Measurements from ENCODE around the gene MYOM1.

MYOM1 gene

DNA sequence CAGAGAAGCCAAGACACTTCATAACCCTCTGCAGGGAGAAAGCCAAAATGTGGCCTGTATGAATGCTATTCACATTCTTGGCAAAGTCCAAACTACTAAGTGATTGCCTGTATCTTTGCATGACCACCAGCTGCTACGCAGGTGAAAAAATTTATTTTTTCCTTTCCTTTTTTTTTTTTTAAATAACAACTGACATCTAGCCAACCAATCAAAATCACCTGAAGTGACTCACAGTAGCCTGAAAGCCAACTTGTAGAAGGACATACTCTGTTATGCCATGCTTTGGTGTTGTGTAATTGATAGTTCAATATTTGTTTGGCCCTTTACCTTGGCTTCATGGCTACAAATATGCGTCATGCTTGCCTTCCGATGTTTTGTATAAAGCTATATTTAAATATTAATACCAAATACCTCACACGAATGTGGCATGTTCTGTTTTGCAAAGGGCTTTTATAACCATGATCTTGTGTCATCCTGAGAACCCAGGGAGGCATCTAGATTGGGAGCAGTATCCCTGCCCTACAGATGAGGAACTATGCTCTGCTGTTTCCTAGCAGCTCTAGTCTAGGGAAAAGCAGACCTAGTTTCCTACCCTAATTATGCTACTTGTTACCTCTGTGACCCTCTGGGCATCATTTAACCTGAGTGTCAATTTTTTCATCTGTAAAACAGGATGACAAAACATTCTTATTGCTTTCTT lies 102.1 kb downstream of the MYOM1 start:
- DNase-seq (ENCODE audit: low read depth): no peak

DNA sequence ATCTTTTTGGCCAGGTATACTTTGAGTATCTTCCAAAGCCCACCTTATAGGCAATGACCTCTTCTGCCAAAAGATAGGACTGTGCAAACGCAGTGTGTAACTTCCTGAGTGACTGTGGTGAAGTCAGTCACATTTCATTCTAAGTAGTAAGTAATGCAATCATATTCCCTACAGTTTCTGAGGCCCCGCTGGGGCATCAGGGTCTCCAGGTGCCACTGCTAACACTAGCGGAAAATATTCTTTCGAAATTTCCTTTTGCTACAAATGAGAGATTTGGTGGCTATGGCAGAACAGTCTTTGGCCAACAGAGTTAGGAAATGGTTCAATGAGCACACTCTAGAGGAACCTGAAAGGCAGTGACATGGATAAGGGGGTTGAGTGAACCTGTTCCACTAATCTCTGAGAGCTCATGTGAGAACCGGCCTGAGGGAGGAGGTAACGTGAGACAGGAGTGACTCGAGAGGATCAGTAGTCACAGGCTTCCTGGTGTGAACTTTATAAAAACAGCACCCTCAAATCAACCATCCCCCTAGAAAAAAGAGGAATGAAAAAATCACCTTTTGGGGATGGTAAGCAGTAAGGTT lies 104.2 kb downstream of the MYOM1 start:
- no peak for DNase-seq (ENCODE audit: low read depth)

DNA sequence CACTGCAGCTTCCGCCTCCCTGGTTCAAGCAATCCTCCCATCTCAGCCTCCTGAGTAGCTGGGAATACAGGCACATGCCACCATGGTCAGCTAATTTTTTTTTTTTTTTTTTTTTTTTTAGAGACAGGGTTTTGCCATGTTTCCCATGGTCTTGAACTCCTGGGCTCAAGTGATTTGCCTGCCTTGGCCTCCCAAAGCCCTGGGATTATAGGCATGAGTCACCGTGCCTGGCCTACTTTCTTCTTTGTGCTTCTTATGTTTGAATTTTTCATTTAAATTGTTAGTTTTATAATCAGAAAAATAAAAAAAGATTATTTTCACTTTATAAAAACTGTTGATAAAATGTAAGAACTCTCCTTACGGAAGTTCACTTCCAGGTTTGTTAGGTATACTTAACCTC lies 105.3 kb downstream of the MYOM1 start:
- DNase-seq (ENCODE audit: low read depth): no peak

DNA sequence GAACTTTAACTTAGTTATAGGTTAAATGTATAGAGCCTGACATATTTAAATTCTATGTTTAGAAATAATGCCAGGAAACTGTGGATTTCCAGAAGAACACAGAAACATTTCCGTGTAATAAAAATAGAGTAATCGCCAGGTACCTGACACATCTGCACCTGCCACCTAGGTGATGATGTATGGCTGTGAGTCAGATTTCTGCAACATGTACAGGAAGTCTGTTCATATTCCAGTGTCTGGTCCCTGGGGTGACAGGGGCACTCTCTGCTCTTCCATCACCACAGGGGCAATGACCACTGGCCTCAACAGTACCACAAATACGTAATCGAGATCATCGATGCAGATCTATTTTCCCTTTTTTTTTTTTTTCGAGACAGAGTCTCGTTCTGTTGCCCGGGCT lies 105.7 kb downstream of the MYOM1 start:
- no peak for DNase-seq (ENCODE audit: low read depth)

DNA sequence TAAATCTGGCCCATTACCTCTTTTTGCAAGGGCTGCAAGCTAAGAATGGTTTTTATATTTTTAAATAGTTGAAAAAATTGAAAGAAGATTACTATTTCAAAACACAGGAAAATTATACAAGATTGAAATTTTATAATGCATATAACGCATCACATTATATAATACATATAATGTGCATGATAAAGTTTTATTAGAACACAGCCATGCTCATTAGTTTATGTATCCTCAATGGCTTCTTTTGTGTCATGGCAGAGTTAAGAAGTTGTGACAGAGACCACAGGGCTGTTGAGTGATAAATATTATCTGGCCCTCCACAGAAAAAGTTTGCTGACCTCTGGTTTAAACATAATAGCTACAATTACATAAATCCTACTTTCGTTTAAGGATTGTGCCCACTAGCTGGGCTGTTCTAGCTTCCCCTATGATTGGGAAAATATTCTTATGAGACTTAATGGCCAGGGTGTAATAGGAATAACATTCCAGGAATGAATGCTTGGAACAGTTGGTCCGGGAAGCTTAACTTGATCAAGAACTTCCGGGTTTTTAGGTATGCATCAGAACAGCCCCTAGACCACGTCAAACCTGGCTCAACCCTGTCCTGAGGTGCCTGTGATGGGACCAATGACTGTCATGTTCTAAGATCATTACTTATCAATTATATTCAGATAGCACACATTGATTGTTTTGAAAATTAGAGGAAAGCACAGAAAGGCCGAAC lies 108.1 kb downstream of the MYOM1 start:
- DNase-seq (ENCODE audit: low read depth): no peak

DNA sequence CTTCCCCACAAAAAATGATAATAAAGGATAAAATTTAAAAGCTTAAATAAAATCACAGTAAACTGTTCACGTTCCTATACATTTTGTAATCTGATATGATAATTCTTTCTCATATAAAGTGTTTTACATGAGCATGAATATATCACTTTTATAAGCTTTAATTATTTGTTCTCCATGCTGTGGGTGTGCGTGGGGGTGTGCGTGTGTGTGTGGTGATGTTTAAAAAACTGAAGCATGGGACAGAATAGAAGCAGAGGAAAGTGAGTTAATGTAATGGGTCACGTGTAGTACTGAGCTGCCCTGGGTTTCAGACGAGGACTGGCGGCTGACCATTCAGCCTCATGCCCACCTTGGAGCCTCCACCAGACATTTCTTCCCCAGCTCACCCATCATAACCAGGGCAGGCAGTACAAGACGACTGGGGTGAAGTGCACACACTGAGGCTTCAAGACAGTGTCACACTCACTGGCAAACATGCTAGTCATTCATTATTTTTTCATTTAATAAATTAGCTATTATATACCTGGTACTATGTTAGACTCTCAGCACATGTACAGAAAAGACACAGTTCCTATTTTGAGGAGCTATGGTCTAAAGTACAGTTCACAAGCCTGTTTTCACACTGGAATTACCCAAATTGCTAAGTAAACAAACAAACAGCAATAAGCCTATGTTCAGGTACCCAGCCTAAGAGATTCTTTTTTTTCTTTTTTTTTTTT lies 109.6 kb downstream of the MYOM1 start:
- no peak for DNase-seq (ENCODE audit: low read depth)

DNA sequence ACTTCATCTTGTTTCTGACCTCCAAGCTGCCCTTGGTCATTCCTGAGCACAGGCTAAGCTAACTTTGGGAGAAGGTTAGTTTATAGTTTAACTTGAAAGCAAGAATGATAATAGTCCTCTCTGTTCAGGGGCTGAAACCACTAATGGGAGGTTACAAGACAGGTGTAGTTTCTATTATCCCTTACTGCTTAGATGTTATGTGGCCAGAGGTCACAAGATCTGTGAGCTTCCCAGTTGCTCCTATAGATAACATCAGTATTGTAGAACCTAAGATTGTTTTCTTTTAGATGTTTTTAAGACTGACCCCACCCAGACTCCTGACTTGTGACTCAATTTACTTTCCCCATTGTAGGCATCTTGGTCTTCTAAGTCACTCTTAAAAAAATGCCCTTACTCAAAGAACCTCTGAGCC lies 112.0 kb downstream of the MYOM1 start:
- DNase-seq (ENCODE audit: low read depth): no peak

DNA sequence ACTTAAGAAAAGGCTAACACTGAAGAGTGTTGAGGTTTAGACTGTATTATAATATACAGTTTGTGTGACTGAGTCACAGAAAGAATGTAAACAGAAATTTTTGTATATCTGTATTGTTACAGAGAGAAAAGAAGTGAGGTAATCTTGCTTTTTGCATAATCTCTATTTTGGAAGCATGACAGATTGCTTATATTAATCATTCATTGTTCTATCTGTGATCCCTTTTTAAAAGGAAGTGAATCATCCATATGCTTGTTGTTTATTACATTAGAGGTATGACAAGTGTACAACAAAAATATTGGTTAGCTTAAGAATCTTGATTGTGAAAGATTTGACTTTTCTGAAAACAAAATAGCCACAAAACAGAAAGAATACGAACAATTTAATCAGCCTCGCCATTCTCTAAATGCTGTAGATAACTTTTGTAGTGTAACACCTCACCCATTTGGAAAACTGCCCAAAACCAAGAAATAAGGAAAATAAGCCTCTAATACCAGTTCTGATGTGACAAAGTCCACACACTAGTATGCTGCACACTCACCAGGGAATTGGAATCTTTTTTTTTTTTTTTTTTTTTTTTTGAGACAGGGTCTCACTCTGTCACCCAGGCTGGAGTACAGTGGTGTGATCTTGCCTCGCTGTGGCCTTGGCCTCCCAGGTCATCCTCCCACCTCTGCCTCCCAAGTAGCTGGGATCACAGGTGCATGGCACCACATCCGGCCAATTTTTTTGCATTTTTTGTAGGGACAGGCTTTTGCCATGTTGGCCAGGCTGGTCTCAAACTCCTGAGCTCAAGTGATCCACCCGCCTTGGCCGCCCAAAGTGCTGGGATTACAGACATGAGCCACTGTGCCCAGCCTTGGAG lies 115.3 kb downstream of the MYOM1 start:
- DNase-seq (ENCODE audit: low read depth): no peak

DNA sequence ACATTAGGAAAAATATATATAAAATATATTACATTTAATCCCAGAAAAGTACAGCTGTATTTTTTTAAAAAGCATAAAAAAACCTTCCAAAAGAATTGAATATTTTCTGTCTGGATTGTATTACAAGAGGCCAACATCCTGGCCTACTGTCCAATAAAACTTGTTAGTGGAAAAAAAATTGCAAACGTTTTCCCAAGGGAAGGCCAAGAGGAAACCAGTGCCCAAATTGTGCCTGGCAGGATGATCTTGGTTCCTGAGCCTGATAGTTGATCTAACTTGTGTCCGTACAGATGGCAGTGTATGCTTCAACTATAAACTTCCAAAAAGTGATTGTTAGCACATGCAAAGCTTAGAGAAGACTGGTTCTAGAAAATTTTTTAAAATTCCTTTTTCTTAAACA lies 116.2 kb downstream of the MYOM1 start:
- no peak for DNase-seq (ENCODE audit: low read depth)

DNA sequence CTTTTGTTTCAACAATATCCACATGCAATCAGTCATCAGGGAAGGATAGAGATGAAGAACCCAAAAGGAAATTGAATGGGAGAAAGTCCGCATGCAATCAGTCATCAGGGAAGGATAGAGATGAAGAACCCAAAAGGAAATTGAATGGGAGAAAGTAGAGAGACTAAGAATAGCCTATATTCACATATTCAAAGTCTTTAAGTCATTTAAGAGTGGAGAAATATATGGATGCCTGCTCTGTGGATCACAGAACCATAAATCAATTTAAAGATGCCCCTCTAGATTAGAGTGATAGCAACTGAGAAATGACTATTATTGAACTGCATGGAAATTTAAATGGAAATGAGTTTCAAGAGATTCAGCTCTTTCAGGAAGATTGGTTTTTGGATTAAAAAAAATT lies 116.8 kb downstream of the MYOM1 start:
- no peak for DNase-seq (ENCODE audit: low read depth)

DNA sequence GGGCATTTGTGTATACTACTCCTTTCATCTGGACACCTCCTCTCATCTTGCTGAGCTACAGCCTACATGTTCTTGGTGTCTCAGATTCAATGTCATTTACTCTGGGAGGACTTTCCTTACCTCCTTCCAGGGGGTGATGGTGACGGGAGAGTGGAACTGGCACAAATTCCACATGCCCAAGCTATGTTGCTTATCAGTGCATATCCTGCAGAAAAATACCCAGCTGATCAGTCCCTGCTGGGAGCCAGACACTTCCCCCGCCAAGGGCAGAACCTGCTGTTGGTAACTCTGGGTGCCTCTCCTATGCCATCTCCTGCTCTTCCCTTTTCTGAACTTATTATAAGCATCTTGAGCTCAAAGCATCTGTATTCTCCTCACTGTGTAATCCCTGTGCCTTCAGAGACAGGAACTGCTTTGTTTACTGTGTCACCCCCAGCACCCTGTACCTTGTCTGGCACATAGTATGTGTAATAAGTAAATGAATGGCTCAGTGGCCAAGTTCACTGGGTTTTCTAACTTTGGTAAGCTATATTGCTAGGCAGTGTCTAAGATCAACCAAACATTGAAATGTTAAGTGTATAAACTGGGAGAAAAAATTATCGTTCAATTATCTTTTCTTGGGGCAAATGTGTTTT lies 119.2 kb downstream of the MYOM1 start:
- no peak for DNase-seq (ENCODE audit: low read depth)

DNA sequence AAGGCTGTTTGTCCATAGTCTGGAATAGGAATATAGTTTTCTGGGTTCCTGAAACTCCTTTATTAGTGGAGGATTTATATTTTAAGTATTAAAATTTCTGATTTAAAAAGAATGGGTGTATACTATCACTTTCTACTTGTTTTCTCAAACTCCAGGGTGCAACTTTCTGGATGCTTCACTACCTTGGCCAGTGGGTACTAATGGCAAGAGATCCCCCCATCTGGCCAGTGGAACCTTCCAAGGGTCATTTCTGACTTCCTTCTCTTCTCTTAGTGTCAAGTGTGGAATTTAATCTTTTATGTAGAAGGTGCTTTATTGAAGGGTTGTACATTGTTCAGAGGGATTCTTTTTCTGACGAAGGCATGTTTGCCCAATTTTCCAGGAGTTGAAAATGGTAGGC lies 120.4 kb downstream of the MYOM1 start:
- DNase-seq (ENCODE audit: low read depth): no peak

DNA sequence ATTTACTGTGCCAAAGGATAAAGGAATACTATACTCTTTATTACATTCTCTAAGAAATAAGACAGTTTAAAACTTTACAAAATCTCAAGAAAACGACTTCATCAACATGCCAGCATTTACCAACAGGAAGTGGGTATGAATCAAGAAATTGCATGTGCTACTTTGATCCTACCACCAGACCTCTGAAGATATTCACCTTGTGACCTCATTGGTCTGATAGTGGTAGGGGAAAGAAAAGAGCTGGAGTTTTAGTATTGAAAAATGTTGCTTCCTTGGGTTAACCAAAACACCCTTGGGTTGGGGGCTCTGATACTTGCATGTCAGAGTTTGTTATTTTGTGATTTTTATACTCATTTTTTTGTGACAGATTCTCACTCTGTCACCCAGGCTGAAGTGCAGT lies 122.7 kb downstream of the MYOM1 start:
- DNase-seq (ENCODE audit: low read depth): no peak

DNA sequence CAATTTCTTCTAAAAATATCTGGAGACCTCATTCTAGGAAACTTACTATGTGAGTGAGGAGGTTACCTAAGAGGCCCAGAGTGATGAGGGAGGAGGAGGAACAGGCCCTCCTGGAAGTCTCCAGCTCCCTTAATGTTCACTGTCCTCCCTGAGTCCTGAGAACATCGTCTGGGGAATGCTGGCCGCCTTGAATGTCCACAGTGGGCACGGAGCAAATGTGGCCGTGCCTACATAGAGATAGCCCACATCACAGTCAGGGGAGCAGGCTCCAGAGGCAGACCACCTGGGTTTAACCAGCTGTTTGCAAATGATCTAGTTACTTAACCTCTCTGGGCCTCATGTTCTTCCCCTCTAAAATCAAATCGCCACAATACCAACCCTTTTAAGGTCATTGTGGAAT lies 123.8 kb downstream of the MYOM1 start:
- DNase-seq (ENCODE audit: low read depth): no peak

DNA sequence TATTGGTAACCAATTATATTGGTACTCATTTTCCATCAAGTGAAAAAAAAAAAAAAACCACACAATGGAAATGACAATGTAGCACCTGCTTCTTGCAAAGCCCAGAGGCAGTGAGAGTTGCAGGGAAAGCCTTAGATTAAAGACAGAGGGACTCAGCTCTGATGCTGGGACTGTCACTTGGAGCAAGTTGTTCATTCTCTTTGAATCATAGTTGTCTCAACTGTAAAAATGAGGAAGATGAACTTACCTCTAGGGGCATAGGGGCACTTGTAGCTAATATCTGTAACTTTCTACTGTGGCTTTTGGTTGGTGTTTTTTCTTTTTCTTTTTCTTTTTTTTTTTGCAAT lies 125.5 kb downstream of the MYOM1 start:
- no peak for DNase-seq (ENCODE audit: low read depth)

DNA sequence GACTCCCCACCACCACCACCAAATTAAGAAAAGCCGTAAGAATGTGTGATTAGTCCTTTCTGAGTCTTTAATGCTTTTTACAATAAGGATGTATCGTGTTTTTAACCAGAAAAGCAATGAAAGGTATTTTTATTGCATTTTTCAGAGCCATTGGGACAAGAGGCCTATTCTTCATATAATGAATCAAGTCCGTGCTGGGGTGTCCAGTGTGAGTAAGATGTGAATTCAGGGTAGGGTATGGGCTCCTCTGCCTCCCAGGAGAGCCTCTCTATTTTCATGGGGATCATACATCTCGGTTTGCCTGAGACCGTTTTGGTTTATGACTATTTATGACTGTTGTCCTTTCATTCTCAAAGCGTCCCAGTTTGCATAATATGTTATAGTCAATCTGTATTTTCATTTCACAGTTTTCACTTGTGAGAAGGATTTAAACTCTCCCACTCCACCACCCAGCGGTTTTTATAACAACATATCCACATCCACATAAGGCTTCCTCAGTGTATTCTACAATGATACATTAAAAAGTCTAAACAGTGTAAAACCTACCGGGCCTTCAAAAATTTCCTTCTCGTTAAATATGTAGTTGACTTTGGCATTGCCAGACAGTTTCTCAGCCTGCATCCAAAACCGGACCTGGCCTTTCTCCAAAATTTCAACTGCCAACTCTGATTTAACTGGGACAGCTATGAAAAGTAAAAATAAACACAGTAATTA lies 126.0 kb downstream of the MYOM1 start:
- no peak for DNase-seq (ENCODE audit: low read depth)

DNA sequence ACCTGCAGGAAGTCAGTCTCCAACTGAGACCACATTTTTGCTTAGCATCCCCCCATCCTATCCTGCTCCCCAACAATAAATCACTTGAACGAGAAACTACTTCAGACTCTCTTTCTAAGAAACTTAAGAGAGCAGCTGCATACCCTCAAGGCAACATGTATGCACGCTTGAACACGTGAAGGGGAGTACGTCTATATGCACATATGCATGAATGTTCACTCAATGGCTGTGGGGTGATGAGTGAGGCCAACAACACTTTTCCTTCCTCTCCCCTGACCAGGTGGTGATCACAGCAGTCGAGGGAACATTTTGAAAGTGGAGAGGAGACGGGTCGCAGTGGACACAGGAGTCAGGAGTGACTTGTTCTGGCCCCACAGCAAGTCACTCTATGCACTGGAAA lies 127.0 kb downstream of the MYOM1 start:
- no peak for DNase-seq (ENCODE audit: low read depth)

DNA sequence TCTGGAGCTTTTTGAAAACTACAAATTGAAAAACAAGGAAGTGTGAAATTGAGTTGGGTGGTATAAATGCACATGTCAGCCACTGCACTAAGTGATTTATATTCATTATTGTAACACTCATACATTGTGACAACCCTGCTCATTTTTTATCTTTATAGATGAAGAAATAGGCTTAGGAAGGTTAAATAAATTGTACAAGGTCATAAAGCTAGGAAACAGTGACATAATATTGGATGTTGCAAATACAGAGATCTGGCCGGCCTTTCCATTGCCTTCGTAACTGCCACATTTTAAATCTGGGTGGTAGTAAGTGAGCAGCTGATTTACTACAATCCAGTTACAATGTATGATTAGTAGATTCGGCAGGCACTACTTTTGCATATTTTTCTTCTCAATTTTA lies 130.2 kb downstream of the MYOM1 start:
- DNase-seq (ENCODE audit: low read depth): no peak

DNA sequence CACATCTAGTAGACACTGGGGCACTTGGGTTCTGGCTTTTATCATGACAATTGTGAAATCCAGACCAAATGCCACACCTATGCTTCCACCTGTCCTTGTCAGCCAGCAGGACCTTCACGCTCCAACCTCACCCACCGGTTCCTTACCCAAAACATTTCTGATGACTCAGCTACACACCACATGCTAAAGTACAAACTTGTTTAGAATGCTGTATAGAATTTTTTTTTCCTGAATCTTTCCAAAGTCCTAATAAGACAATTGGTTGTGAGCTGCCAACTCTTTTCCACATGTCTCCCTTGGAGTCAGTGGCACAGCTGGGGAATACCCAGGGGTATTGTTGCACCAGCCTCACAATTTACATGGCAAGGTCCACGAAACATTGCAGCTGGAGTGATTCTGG lies 131.3 kb downstream of the MYOM1 start:
- no peak for DNase-seq (ENCODE audit: low read depth)

DNA sequence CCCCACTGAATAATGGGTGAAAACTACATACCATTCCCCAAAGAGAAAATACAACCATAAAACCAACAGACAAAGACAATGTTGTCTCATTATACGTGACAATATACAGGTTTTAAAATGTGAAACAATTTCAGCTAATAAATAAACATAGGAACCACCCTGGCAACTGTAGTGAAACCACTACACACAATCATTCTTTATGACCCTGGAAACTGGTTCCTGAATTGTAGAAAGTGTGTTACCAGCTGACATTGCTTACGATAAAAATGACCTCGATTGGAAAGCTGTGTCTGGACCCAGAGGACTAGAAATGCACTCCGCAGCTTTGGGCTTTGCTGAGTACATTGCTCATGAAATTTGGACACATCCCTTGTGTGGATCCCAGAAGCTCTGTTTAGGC lies 132.9 kb downstream of the MYOM1 start:
- DNase-seq (ENCODE audit: low read depth): no peak

DNA sequence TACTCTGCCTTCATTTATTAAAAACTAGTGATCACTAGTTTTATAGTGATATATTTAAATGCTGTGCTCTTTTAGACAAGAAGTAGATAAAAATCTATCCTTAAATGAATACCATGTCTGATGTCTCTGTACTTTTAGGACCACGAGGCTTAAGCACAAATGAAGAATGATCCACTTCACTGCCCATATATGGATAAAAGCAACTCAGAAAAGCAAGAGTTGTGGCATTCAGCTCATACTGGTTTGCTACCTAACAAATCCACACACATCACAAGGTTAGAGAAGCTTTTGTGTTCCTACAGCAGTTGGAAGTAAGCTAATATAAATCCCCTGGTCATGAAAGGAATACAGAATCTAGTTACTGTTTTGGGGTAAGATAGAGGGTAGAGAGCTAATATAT lies 134.2 kb downstream of the MYOM1 start:
- DNase-seq (ENCODE audit: low read depth): no peak
